HG02798 (cell line): ENCODE measurements around the gene CYP4F22.
"Not testable (repeated sequence)": the region's sequence is repeated elsewhere in the genome, so short reads cannot be mapped to it uniquely, and the experiment has no call there.

Experiments used
- ATAC-seq: cut with Tn5 transposase; IDR thresholded peaks from one replicate; pipeline ENCODE4 v1.9.1; 2021; ENCODE audit warnings: mild to moderate bottlenecking; ENCODE audit not compliant: unreplicated experiment, poor library complexity

The CYP4F22 gene

DNA sequence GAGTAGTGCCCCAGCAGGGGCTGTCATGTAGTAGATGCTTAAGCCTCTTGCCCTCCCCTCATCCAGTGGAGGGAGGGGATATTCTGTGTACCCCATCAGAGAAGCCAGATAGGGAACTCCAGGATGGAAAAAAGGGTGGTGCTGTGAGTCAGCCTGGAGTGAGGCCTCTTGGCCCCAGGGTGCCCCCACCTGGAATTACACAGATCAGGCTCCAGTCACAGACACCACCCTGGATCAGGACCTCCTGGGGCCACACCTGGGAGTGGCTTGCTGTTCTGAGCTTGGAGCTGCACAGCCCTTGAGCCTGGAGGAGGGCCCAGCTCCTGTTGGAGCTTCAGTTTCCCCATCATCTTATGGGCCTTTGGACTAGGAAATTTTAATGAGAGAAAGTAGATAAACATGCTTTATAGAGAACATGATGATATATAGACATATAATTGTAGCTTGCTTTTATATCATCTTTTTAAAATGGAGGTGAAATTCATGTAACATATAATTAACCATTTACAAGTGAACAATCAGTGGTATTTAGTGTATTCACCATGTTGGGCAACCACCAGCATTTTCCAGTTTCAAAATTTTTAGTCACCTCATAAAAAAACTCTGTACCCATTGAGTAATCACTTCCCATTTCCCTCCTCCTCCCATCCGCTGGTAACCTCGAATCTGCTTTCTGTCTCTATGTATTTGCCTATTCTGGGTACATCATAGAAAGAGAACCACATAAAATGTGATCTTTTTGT is 24.6 kb downstream of the CYP4F22 start:
- ATAC-seq: no peak

- not testable (repeated sequence) for ATAC-seq
Observed at GRCh38 chr19:15533522-15533830, 25.2 kb downstream of the CYP4F22 start.

- ATAC-seq: no peak
Observed at GRCh38 chr19:15534957-15535864, 26.9 kb downstream of the CYP4F22 start.

DNA sequence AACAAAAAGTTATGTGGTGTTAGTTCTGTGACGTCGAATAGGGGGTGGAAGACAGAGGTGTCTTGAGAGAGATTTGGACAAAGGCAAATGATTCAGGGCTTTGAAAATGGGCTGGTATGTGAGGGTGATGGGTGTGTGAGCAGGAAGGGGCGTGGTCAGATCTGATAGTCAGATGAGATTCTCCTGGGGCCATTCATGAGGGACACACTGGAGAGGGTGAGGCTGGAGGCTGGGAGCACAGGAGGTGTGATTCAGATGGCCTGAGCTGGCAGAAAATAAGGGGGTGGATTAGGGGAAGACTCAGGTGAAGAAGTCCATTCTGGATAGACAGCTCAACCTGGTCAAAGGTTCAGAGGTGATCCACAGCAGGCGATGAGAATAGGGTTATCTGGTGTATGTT is 28.0 kb downstream of the CYP4F22 start:
- no peak for ATAC-seq

DNA sequence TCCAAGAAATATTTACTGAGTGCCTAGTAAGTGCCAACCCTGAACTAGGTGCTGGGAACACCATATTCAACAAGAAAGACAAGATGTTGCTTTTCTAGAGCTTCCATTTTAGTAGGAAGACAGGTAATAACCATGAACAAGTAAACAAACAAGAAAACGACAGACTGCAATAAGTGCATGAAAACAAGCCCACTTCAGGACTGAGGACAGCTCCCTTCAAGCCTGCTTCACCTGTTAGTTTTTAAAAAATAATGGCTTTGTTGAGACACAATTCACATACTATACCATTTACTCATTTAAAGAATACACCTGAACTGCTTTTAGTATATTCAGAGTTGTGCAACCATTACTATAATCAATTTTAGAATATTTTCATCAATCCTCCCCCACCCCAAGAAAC is 30.4 kb downstream of the CYP4F22 start:
- no peak for ATAC-seq

DNA sequence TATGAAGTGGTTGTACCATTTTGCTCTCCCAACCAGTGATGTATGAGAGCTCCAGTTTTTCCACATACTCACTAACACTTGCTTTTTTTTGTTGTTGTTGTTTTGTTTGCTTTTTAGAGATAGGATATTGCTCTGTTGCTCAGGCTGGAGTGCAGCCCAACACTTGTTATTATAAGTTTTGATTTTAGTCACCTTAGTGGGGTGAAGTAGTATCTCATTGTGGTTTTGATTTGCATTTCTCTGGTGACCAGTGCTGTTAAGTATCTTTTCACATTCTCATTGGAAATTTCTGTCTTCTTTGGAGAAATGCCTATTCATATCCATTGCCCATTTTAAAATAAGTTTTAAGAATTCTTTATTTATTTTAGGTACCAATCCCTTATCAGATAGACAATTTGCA is 31.3 kb downstream of the CYP4F22 start:
- ATAC-seq: no peak

GRCh38 chr19:15540435-15540834 is 32.1 kb downstream of the CYP4F22 start:
- ATAC-seq: no peak

- ATAC-seq: no peak
Observed at GRCh38 chr19:15544283-15544682, 36.0 kb downstream of the CYP4F22 start.

DNA sequence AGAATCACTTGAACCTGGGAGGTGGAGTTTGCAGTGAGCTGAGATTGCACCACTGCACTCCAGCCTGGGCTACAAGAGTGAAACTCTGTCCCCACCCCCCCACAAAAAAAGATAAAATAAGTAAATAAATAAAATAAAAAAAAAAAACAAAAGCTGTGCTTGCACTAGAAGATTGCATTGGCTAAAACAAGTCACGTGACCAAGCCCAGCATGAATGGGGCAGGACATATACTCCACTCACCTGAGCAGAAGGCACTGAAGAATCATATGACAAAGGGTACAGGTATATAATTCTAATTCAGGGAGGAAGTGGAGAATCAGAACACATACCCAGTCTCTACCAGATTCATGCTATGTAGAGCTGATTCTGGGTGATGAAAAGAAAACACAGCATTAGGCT is 36.6 kb downstream of the CYP4F22 start:
- no peak for ATAC-seq

GRCh38 chr19:15548648-15549047 is 40.3 kb downstream of the CYP4F22 start:
- no peak for ATAC-seq

GRCh38 chr19:15549581-15549980 is 41.3 kb downstream of the CYP4F22 start:
- ATAC-seq: no peak

DNA sequence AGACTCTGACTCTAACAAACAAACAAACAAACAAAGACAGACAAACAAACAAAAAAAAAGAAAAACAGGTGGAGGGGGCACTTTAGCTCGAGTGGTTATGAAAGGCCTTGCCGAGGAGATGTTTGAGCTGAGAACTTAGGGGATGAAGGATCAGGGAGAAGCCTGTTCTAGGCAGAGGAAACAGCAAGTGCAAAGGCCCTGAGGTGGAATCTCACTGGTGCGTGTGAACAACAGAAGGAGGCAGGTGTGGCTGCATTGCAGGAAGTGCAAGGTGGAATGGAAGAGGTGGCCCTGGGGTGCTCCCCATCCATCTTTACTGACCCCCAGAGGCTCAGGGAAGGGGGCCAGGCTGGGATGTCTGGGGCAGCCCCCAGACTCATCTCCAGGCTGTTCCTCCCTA is 41.9 kb downstream of the CYP4F22 start:
- ATAC-seq: no peak

GRCh38 chr19:15550929-15551292 is 42.6 kb downstream of the CYP4F22 start:
- ATAC-seq: no peak

GRCh38 chr19:15551293-15552004 is 43.1 kb downstream of the CYP4F22 start:
- no peak for ATAC-seq

GRCh38 chr19:15555021-15555420 is 46.7 kb downstream of the CYP4F22 start:
- no peak for ATAC-seq

- ATAC-seq: peak; percentile 73
Observed at GRCh38 chr19:15555759-15556633, 47.7 kb downstream of the CYP4F22 start.

GRCh38 chr19:15556634-15557181 is 48.4 kb downstream of the CYP4F22 start:
- ATAC-seq: no peak

- ATAC-seq: no peak
Observed at GRCh38 chr19:15557223-15557622, 48.9 kb downstream of the CYP4F22 start.

- ATAC-seq: no peak
Observed at GRCh38 chr19:15562145-15562544, 53.8 kb downstream of the CYP4F22 start.

DNA sequence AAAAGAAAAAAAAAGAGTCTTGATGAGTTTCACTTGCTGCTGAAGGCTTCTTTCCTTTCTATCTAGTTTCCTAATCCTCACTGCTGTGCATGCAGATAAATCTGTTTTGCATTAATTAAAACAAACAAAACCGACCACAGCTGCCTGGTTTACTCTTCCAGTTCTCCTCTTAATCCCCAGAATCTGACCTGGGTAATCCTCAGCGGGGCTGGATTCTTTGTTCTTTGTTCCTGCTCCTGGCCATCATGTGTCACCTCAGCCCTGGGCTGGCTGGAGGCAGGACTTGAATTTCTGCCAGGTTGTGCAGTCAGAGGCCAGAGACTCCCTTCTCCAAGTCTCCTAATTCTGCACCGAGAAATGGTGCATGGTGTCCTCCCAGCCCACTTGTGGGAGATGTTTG is 54.5 kb downstream of the CYP4F22 start:
- no peak for ATAC-seq
